ENCODE results near the gene ZMYND12.

- no peak for TF ChIP-seq POLR2A (IDR thresholded peaks at IDR 0.05; ENCODE audit: low read length)
- no peak for TF ChIP-seq GATA1 (IDR thresholded peaks at IDR 0.05; ENCODE audit: low read depth, low read length)
Measured at GRCh38 chr1:42418516-42418915, 37.3 kb downstream of the ZMYND12 start.
